Hematopoietic multipotent progenitor cell treated with erythropoietin and hydrocortisone succinate and interleukin-3 and kit ligand, for 4 days (in vitro differentiated cells): ENCODE measurements around the gene TMEM25.
"Not testable (repeated sequence)": the region's sequence is repeated elsewhere in the genome, so short reads cannot be mapped to it uniquely, and the experiment has no call there.

ENCODE experiments used
- DNase-seq: peaks from one replicate; pipeline ENCODE4 v3.0.0-alpha.2; 2015

Gene TMEM25

GRCh38 chr11:118530683-118531596, at the start of gene TMEM25:
TMEM25 (plus strand) TSS chr11:118531192; CDS start chr11:118531802, 610 bp downstream.
- peak; percentile 60 for DNase-seq

- not testable (repeated sequence) for DNase-seq
These were observed 49.8 kb upstream of the TMEM25 start for GRCh38 chr11:118481238-118481637.

GRCh38 chr11:118484405-118484804, 46.6 kb upstream of the TMEM25 start:
- DNase-seq: no peak

GRCh38 chr11:118485273-118485672, 45.7 kb upstream of the TMEM25 start:
- peak; percentile 44 for DNase-seq

- peak; percentile 88 for DNase-seq
These were observed 42.4 kb upstream of the TMEM25 start for GRCh38 chr11:118488480-118489109.

GRCh38 chr11:118491041-118491440, 40.0 kb upstream of the TMEM25 start:
- DNase-seq: no peak

DNA sequence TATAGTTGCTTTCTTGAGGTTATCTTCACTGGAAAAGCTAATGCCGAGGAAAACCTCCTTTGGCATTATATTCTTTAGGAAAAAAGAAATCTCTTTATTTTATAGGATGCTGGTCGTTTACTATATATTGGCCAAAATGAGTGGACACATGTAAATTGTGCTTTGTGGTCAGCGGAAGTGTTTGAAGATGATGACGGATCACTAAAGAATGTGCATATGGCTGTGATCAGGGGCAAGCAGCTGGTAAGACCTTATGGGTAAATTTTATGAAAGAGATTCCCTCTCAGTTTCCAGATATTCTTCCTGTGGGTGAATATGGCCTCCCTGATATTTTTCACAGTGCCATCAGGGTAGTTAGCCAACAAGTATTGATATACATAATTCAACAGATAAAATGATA, 33.2 kb upstream of the TMEM25 start:
- no peak for DNase-seq

- no peak for DNase-seq
These were observed 27.8 kb upstream of the TMEM25 start for GRCh38 chr11:118503216-118503615.

DNA sequence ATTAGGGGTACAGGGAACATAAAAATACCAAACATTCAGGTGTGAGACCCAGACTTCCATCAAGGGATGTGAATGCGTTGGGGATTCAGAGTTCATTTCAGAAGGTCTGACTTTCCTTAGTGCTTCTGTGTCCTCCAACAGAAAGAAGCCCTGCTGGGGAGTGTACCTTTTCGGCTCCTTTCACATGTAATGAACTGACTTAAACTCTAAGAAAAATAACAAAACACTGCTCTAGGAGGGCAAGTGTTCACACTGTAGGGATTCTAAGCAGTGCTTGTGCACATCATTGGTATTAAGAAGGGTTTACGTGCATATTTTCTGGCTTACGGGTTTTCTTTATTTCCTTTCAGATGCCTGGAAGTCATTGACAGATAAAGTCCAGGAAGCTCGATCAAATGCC, 19.4 kb upstream of the TMEM25 start:
- DNase-seq: no peak

DNA sequence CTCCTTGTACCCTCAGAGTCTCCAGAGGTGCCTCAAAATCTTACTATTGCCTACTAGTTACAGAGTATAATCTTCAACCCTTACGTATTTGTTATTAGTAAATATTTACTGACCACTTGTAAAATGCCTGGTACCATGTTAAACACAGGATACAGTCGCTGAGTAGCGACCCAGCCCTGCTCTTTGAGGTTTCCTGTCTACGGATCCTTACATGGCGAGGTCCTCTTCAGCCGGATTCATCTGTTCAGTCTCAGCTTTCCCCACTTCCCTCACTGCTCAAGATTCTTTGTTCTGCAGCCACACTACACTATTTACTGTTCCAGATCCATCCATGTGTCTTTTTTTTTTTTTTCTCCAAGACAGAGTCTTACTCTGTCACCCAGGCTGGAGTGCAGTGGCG, 16.9 kb upstream of the TMEM25 start:
- DNase-seq: peak; percentile 68

DNA sequence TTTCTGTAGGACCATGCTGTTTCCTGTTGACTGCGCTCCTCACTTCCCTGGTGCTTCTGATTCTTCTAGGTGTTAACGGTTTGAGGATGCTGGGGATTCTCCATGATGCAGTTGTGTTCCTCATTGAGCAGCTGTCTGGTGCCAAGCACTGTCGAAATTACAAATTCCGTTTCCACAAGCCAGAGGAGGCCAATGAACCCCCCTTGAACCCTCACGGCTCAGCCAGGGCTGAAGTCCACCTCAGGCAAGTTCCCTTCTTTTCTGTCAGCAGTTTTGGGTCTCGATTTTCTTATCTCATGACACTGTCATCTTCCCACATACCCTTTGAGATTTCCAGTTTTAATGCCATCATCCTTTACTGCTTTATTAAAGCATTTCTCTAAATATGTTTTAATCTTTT, 11.4 kb upstream of the TMEM25 start:
- DNase-seq: no peak

- DNase-seq: no peak
These were observed 9.1 kb upstream of the TMEM25 start for GRCh38 chr11:118521892-118522311.

DNA sequence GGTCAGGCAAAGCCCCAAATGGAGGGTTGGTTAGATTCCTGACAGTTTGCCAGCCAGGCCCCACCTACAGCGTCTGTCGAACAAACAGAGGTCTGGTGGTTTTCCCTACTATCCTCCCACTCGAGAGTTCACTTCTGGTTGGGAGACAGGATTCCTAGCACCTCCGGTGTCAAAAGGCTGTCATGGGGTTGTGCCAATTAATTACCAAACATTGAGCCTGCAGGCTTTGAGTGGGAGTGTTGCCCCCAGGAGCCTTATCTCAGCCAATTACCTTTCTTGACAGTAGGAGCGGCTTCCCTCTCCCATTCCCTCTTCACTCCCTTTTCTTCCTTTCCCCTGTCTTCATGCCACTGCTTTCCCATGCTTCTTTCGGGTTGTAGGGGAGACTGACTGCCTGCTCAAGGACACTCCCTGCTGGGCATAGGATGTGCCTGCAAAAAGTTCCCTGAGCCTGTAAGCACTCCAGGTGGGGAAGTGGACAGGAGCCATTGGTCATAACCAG, 8.4 kb upstream of the TMEM25 start:
- peak; percentile 44 for DNase-seq

DNA sequence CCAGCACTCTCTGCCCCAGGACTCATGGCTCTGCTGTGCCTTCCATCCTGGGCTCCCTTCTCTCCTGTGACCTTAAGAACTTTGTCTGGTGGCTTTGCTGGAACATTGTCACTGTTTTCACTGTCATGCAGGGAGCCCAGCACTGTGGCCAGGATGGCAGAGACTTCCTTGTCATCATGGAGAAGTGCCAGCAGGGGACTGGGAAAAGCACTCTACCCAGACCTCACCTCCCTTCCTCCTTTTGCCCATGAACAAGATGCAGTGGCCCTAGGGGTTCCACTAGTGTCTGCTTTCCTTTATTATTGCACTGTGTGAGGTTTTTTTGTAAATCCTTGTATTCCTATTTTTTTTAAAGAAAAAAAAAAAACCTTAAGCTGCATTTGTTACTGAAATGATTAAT, 6.6 kb upstream of the TMEM25 start:
- DNase-seq: no peak

DNA sequence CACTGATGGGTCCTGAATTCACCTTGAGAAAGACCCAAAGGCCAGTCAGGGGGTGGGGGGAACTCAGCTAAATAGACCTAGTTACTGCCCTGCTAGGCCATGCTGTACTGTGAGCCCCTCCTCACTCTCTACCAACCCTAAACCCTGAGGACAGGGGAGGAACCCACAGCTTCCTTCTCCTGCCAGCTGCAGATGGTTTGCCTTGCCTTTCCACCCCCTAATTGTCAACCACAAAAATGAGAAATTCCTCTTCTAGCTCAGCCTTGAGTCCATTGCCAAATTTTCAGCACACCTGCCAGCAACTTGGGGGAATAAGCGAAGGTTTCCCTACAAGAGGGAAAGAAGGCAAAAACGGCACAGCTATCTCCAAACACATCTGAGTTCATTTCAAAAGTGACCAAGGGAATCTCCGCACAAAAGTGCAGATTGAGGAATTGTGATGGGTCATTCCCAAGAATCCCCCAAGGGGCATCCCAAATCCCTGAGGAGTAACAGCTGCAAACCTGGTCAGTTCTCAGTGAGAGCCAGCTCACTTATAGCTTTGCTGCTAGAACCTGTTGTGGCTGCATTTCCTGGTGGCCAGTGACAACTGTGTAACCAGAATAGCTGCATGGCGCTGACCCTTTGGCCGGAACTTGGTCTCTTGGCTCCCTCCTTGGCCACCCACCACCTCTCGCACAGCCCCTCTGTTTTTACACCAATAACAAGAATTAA, 6.1 kb upstream of the TMEM25 start:
- peak; percentile 69 for DNase-seq

GRCh38 chr11:118526688-118527087, 4.3 kb upstream of the TMEM25 start:
- DNase-seq: no peak

GRCh38 chr11:118527109-118527508, 3.9 kb upstream of the TMEM25 start, which contains the start of gene TTC36:
TTC36 (plus strand) TSS chr11:118527474; CDS start chr11:118527495, 21 bp downstream.
- no peak for DNase-seq

DNA sequence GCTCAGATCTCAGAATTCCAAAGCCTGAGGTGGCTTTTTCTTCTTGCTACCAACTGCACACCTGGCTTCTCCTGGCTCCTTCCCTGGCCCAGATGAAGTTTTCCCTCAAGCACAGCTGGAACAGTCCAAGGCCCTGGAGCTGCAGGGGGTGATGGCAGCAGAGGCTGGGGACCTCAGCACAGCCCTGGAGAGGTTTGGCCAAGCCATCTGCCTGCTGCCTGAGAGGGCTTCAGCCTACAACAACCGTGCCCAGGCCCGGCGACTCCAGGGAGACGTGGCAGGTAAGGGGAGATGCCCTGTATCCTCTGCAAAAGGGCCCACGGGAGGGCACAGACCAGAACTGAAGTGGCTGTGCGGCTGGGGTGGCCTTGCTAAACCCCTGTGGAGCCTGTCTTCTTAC, 2.5 kb upstream of the TMEM25 start:
- DNase-seq: no peak

DNA sequence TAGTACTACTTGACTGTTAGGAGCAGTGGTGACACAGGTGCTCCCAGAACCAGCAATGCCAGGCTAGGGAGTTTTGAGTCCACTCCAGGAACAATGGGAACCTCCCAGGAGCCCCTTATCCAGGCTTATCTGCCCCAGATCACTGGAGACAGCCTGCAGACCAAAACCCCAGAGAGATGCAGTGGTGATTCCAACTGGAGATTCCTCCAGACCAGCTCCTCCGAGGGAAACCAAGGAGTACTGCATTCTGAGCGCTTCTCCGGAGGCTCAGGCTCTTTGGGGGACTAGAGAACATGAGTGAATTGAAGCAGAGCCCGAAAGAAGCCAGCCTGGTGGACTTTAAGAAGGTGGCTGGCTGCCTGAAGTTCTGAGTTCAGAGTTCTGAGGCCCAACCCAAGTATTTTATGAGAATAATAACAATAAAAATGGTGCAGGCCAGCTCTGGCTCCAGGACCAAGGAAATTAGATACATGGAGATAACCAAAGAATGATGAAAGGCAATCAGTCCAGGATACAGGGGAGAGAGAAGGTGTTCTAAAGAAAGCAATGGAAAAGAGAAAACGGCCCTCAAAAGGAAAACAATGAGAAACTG, 1.3 kb upstream of the TMEM25 start:
- no peak for DNase-seq

GRCh38 chr11:118530180-118530682, 761 bp upstream of the TMEM25 start:
- DNase-seq: peak; percentile 30

DNA sequence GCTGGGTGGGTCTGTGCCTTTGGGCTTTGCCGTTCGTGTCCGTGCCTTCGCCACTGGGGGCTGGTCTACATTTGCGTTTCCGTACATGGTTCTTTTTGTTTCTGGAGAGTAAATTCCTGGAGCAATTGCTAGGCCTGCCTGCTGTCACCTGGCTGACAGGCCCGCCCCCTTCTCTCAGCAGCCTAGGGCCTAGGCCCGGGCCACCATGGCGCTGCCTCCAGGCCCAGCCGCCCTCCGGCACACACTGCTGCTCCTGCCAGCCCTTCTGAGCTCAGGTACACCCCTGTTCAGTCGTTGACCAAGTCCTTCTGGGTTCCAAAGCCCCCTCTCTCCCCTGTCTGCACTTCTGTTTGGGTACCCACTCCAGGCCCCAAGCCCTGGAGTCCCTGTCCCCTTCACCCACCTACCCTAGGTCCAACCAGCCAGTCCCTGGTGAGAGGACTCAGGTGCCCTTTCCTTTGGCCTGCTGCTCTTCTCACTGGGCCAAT, 649 bp downstream of the TMEM25 start:
- DNase-seq: no peak

DNA sequence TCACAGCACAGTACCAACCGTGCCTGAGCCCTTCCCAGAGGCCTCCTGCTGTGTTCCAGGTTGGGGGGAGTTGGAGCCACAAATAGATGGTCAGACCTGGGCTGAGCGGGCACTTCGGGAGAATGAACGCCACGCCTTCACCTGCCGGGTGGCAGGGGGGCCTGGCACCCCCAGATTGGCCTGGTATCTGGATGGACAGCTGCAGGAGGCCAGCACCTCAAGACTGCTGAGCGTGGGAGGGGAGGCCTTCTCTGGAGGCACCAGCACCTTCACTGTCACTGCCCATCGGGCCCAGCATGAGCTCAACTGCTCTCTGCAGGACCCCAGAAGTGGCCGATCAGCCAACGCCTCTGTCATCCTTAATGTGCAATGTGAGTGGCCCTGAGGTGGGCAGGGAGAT, 1.1 kb downstream of the TMEM25 start:
- no peak for DNase-seq
